Measurements from ENCODE around the gene TSKS.

Gene TSKS

DNA sequence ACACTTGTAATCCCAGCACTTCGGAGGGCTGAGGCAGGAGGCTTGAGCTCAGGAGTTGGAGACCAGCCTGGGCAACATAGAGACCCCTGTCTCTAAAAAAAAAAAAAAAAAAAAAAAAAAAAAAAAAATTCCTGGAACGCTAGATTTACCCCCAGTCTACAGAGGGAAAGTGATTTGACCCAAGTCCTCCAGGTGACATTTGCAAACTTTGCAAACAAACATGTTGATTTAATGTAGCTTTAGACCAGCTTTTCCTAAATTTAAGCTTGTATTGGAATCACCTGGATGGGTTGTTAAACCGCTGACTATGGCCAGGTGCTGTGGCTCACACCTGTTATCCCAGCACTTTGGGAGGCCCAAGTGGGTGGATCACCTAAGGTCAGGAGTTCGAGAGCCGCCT is 63.7 kb downstream of the TSKS start:
- TF ChIP-seq, protein P1, sequence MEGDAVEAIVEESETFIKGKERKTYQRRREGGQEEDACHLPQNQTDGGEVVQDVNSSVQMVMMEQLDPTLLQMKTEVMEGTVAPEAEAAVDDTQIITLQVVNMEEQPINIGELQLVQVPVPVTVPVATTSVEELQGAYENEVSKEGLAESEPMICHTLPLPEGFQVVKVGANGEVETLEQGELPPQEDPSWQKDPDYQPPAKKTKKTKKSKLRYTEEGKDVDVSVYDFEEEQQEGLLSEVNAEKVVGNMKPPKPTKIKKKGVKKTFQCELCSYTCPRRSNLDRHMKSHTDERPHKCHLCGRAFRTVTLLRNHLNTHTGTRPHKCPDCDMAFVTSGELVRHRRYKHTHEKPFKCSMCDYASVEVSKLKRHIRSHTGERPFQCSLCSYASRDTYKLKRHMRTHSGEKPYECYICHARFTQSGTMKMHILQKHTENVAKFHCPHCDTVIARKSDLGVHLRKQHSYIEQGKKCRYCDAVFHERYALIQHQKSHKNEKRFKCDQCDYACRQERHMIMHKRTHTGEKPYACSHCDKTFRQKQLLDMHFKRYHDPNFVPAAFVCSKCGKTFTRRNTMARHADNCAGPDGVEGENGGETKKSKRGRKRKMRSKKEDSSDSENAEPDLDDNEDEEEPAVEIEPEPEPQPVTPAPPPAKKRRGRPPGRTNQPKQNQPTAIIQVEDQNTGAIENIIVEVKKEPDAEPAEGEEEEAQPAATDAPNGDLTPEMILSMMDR (IDR thresholded peaks at IDR 0.05; ENCODE audit: control insufficient read depth, extremely low read depth, insufficient read depth), result no peak
- DNase-seq (ENCODE audit: low read depth), result no peak
- no peak overlapping the region for H3K4me3 ChIP-seq (ENCODE audit: low read depth, low read length)

DNA sequence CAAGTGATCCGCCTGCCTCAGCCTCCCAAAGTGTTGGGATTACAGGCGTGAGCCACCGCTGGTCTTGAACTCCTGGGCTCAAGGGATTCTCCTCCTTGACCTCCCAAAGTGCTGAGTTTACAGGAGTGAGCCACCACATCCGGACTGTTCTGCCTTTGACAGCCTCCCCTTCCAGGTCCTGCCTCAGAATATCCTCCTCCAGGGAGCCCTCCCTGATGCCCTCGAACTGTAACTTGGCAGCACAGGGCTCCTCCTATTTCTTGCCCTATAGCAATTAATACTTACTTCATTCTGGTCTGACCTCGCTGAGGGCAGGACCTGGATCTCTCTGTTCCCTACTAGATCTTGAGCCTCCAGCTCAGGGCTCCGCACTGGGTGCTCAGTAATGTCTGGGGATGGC is 66.2 kb downstream of the TSKS start:
- H3K4me3 ChIP-seq (ENCODE audit: low read depth, low read length), result no peak overlapping the region
- no peak for DNase-seq (ENCODE audit: low read depth)
- TF ChIP-seq, protein P1 (IDR thresholded peaks at IDR 0.05; ENCODE audit: control insufficient read depth, extremely low read depth, insufficient read depth), result no peak

DNA sequence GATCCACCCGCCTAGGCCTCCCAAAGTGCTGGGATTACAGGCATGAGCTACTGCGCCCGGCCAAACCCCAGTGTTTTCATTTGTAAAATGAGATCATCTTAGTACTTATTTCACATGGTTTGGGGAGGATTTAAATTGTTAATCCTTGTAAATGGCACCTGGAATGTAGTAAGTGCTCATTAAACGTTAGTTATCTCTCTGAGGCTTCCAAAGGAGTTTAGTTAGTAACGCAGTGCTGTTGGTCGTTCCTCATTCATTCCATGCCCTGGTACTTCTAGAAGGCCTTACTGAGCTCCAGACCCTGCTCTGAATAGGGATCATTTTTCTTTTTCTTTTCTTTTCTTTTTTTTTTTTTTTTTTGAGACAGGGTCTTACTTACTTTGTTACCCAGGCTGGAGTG is 67.0 kb downstream of the TSKS start:
- no peak for DNase-seq (ENCODE audit: low read depth)
- TF ChIP-seq, protein P1 (IDR thresholded peaks at IDR 0.05; ENCODE audit: control insufficient read depth, extremely low read depth, insufficient read depth), result no peak
- no peak overlapping the region for H3K4me3 ChIP-seq (ENCODE audit: low read depth, low read length)

DNA sequence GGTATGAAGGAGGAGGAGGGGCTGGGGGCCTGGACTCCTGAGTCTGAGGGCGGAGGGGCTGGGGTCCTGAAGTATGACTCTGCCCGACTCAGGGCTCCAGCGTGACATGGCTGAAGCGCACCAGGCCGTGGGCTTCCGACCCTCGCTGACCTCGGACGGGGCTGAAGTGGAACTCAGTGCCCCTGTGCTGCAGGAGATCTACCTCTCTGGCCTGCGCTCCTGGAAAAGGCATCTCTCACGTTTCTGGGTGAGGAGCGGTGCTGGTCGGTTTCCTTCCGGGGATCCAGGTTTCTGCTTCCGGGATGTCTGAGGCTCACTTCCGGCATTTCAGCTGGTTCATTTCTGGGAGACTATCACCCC is 71.0 kb downstream of the TSKS start:
- no peak for DNase-seq (ENCODE audit: low read depth)
- no peak overlapping the region for H3K4me3 ChIP-seq (ENCODE audit: low read depth, low read length)
- TF ChIP-seq, protein P1 (IDR thresholded peaks at IDR 0.05; ENCODE audit: control insufficient read depth, extremely low read depth, insufficient read depth), result no peak

DNA sequence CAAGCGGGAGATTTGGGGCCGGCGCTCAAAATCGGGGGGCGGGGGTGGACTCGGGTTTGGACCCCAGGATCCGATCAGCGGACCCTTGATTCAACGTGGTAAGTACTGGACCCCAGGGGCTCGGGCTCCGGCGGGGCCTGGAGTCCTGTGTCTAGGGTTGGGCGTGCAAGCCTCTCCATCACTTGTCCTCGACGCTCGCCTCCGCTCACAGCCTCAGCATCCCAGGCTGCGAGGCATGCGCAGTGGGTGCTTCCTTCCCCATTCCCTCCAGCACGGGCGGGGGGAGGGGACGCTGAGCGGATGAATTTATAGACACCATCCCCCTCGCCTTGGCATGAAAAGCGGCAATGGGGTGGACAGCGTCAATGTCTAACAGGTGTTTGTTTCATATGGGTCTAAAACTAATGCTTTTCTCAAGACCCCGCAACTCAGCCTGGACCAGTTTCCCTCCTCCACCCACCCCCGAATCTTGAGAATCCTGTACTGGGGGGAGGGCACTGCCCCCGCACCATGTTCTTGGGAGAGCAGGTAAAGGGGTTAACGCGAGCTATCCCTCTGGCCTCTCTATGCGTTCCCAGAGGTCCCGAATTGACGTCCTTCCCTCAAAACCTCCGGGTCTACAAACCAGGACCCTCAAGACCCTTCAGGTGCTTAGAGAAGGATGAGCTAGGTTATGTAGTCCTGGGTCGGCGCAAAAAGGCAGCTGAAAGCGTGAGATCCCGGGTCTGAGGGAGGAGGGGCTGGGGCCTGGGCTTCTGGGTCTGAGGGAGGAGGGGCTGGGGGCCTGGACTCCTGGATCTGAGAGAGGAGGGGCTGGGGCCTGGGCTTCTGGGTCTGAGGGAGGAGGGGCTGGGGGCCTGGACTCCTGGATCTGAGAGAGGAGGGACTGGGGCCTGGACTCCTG is 71.6 kb downstream of the TSKS start:
- TF ChIP-seq, protein P1 (IDR thresholded peaks at IDR 0.05; ENCODE audit: control insufficient read depth, extremely low read depth, insufficient read depth), result no peak
- no peak for DNase-seq (ENCODE audit: low read depth)
- H3K4me3 ChIP-seq (ENCODE audit: low read depth, low read length), result peak overlapping the region; percentile 56

DNA sequence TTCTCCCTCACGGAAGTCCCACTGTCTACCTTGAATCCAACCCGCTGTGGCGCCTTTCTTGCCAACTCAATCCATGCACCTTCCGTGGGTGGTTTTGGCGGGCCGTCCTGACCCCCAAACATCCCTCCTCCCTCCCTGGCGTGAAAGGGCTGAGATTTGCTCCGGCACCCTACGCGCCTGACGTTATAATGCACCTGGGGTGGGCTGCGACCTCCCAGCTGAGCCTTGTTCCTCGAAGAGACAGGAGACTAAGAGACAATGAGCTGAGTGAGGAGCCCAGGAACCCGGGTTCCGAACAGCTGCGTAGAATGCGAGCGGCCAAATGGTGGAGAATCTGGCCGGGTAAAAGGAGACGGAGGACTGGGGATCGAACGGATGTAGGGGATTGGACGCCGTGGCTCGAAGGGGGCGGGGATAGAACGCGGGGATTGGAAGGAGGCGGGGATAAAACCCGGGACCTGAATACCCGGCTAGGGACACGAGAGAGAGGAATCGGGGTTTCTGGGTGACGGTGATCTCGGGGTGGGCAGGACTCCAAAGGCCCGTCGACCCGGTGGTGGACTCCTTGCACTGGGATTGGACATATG is 72.4 kb downstream of the TSKS start, which contains the start of gene CPT1C:
Gene CPT1C (plus strand): TSS at position 461 of the 587 bp plus-strand sequence. CDS start 1,137 bp downstream, outside the sequence.
- TF ChIP-seq, protein P1 (IDR thresholded peaks at IDR 0.05; ENCODE audit: control insufficient read depth, extremely low read depth, insufficient read depth), result no peak
- DNase-seq (ENCODE audit: low read depth), result no peak
- peak within 1 kb of the TSS; percentile 56 for H3K4me3 ChIP-seq (ENCODE audit: low read depth, low read length)

Measured in LNCaP clone FGC (cell line).